Hematopoietic multipotent progenitor cell treated with erythropoietin and hydrocortisone succinate and interleukin-3 and kit ligand, for 8 days (in vitro differentiated cells): Measurements from ENCODE around the gene PSMB5.
A peak's percentile ranks its signal among the peaks of the same experiment; 100 is the strongest.
"Not testable (repeated sequence)": the region's sequence is repeated elsewhere in the genome, so short reads cannot be mapped to it uniquely, and the experiment has no call there.

Experiments used
- DNase-seq: peaks from one replicate; pipeline ENCODE4 v3.0.0-alpha.2; 2015

Gene PSMB5

DNA sequence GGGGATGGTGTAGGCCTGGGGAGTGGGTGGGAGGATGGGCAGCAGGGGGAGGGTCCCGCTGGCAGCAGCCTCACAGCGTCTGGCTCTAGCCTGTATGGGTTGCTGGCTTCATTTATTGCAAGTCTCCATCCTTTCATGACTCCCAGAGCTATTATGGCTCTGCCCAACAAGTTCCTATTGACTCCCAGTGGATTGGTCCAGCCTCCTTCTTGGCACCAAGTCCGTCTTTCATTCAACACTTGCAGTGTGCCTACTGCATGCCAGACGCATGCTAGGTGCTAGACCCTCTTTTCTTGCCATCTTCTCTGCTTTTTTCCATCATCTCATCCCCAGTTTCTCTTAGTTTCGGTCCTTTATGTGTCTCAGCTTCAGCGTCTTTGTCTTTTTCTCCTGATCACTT lies 8.4 kb upstream of the PSMB5 start:
- no peak for DNase-seq

DNA sequence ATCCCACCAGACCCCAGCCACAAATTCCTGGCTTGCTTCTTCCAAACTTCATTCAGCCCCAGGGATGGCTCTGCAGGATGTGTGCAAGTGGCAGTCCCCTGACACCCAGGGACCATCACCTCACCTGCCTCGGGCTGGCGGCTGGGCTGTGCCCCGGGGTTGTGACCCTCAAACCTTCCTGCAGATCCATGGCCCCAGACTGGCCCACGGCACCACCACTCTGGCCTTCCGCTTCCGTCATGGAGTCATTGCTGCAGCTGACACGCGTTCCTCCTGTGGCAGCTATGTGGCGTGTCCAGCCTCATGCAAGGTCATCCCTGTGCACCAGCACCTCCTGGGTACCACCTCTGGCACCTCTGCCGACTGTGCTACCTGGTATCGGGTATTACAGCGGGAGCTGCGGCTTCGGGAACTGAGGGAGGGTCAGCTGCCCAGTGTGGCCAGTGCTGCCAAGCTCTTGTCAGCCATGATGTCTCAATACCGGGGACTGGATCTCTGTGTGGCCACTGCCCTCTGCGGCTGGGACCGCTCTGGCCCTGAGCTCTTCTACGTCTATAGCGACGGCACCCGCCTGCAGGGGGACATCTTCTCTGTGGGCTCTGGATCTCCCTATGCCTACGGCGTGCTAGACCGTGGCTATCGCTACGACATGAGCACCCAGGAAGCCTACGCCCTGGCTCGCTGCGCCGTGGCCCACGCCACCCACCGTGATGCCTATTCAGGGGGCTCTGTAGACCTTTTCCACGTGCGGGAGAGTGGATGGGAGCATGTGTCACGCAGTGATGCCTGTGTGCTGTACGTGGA lies 7.7 kb upstream of the PSMB5 start, which contains the start of gene PSMB11:
PSMB11 (plus strand) TSS at position 51 of the 804 bp plus-strand sequence; CDS start at position 65, 14 bp downstream.
- DNase-seq: no peak

- no peak for DNase-seq
Observed at GRCh38 chr14:23041729-23042128, 7.0 kb upstream of the PSMB5 start.

- no peak for DNase-seq
Observed at GRCh38 chr14:23040100-23040499, 5.4 kb upstream of the PSMB5 start.

- DNase-seq: no peak
Observed at GRCh38 chr14:23035303-23036144, 824 bp upstream of the PSMB5 start.

GRCh38 chr14:23033801-23034497 lies 751 bp downstream of the PSMB5 start:
- no peak for DNase-seq

- peak; percentile 58 for DNase-seq
Observed at GRCh38 chr14:23033251-23033727, 1.4 kb downstream of the PSMB5 start.

DNA sequence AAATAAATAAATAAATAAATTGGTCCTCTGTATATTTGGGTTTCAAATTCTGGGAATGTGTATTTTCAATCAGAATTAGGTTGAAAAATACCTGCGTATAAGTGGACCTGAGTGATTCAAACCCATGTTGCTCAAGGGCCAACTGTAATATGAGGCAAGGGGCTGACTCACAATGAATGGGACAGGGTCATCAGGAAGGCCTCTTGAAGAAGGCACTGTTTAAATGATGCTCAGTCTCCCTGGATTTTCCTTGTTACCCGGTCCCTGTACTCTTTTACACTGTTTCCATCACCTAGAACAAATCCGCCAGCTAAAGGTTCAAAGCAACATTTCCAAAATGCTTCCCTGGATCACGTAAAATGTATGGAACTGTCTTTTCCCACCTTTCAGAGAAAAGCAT lies 3.8 kb downstream of the PSMB5 start:
- DNase-seq: no peak

GRCh38 chr14:23028799-23029198 lies 5.9 kb downstream of the PSMB5 start:
- DNase-seq: no peak

GRCh38 chr14:23025151-23025814 lies 9.4 kb downstream of the PSMB5 start:
- no peak for DNase-seq

DNA sequence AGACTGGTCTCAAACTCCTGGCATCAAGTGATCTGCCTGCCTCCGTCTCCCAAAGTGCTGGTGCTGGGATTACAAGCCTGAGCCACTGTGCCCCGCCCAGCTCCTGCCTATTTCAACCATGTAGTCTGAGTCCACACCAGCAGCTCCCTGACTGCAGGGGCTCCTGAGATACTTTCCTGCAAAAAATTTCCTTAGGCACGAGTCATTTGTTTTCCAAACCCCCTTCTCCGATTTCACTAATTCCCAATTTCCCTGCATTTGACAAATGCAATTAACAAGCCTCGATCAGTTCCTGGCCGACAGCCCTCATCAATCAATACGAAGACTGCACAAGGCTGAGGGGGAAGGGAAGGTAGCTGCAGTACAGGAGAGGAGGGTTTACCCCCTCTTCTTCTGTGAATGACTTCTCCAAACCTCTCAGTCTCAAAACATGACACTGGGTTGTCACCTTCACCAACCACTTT lies 10.1 kb downstream of the PSMB5 start:
- no peak for DNase-seq

DNA sequence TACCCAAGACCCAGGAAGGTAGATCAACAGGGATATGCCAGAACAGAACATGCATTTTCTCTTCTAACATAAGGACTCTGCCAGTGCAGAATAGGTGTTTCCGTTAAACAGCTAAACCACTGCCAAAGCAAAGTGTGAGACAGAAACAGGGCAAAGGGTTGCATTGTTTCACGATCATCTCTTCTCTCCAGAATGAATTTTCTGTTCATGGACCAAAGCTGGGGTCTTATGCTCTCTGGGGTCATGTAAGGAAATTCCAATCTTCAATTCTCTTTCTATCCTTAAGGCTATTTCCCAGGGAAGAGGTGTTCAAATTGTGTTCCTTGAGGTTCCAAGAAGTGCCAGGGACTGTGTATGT lies 10.9 kb downstream of the PSMB5 start:
- DNase-seq: no peak

- no peak for DNase-seq
Observed at GRCh38 chr14:23023022-23023794, 11.5 kb downstream of the PSMB5 start.

DNA sequence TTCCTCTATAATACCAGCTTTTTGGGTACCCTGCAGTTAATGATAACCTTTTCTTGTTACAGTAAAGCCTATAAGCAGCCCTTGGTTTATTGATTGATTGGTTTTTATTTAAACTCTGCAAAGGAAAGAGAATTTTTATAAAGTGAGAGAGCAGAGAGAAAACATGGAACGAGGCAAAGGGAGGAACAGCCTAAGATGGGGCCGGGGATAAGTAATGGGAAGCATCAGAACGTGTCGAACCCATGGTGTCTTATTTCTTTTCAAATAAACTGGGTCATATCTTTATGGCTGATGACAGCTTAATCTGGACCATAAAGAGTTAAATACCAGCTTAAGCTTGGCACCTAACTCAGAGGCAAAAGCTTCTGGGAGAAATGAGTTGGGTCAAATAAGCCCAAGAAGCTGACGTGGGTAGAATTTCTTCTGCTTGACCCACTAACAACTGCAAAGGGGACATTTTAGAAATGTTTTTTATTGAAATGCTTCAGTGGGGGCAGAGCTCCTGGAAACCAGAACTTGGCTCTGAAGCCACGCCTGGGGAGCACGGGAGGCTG lies 12.7 kb downstream of the PSMB5 start:
- DNase-seq: no peak

GRCh38 chr14:23021434-23021833 lies 13.3 kb downstream of the PSMB5 start:
- DNase-seq: no peak

DNA sequence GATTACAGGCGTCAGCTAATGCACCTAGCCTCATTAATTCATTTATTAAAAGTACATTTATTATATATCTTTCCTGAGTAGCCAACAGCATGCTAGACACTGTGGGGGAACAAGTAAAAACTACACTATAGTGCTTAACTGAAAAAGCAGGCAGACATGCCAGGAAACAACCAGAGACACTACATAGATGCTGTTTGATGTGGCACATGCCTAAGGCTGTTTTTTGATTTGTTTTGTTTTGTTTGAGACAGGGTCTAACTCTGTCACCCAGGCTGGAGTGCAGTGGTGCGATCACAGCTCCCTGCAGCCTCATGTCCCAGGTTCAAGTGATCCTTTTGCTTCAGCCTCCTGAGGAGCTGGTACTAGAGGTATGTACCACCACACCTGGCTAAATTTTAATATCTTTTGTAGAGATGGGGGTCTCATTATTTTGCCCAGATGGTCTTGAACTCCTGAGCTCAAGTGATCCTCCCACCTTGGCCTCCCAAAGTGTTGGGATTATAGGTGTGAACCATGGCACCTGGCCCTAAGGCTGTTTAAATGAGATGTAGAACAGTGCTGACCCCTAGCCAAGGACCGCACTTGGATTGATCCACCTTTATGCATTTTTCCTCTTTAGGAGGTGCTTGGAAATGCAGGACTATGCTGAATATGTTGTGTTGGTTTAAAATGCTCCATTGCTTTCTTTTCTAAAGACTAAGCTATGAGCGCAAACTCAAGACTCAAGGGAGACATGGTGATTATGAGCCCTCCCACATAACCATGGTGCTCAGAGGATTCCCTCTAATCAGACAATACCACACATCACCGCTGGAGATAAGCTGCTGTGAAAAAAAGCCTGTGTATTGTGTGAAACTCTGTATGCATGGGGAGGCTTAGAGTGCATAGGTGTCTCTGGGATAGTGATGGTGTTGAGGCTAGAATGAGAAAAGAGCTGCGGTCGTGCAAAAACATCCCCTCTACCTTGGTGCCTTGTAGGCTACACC lies 14.3 kb downstream of the PSMB5 start:
- peak; percentile 90 for DNase-seq

DNA sequence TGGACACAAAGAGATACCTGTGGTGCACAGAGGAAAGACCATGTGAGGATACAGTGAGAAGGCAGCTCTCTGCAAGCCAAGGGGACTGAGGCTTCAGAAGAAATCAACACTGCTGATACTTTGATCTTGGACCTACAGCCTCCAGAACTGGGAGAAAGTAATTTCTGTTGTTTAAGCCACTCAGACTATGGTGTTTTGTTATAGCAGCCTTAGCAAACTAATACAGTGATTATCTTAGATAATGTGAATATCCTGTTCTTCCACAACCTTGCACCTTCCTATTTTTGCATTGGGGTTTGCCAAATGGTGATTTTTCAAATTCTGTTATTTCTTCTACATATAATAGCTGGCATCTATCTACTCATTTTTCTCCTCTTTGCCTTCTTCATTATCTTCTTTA lies 16.6 kb downstream of the PSMB5 start:
- no peak for DNase-seq

DNA sequence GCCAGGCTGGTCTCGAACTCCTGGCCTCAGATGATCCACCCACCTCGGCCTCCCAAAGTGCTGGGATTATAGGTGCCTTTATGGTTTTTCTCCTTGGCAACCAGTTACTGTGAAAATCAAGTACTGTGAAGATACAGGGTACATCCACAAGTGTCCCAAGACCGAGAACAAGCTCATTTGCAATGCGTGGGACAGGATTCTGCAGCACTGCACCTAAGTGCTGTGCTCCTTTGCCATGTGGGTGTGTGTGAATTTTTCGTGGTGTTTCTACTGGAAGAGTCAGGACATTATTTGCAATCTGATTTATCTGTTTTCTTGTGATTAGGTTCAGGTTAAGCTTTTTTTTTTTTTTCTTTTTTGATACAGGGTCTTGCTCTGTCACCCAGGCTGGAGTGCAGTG lies 17.6 kb downstream of the PSMB5 start:
- no peak for DNase-seq

DNA sequence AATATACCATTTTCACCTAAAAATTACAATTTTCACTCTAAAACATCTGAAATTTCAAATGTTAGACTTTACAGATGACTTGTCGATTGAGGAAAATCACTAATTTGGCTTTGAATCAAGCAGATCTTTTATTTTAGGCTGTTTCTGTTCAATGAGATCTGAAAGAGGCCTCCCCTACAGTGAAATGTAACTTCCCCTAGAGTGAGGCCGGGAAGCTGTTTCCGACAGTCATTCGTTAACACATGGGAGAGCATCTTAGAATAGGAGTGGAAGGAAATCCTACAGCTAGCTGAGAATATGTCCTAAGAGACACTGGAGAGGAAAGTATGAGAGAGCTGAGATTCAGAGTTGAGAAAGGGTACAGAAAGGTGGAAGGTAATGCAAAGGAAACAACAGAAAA lies 19.1 kb downstream of the PSMB5 start:
- no peak for DNase-seq

GRCh38 chr14:23013749-23014054 lies 21.0 kb downstream of the PSMB5 start:
- not testable (repeated sequence) for DNase-seq
